ENCODE results near the gene GMPR.
"Not testable (repeated sequence)": the region's sequence is repeated elsewhere in the genome, so short reads cannot be mapped to it uniquely, and the experiment has no call there.

The GMPR gene

GRCh38 chr6:16244869-16245451, 6.6 kb downstream of the GMPR start:
- no peak for DNase-seq (ENCODE audit: low read depth, low spot score)

DNA sequence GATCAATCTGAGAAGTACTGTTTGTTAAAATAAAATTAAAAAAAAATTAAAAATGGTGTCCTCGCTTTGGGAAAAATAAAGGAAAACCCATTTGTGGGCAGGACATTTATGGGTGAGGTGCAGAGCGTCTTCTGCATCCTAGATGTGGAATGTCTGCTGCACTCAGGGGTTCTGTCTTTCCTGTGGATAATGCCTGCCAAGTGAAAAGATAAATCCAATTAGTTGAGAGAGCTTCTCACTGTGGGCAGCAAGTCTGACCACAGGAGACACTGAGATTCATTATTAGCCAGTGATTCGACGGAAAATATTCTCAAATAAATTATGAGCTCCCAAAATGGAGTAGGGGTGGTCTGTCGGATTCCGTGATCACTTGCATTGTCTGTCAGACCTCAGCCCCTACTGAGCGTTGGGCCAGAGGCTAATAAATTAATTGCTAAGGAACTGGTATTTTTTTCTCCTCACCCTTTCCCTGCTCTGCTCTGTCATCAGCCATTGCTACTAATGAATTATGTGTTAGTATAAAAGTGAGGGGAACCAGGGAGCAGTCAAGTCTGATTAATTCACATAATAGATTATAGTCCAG, 10.0 kb downstream of the GMPR start:
- no peak for DNase-seq (ENCODE audit: low read depth, low spot score)

GRCh38 chr6:16249971-16250370, 11.6 kb downstream of the GMPR start:
- DNase-seq (ENCODE audit: low read depth, low spot score) = no peak

- no peak for DNase-seq (ENCODE audit: low read depth, low spot score)
These were observed 13.3 kb downstream of the GMPR start for GRCh38 chr6:16251706-16252105.

GRCh38 chr6:16252686-16253299, 14.4 kb downstream of the GMPR start:
- no peak for DNase-seq (ENCODE audit: low read depth, low spot score)

DNA sequence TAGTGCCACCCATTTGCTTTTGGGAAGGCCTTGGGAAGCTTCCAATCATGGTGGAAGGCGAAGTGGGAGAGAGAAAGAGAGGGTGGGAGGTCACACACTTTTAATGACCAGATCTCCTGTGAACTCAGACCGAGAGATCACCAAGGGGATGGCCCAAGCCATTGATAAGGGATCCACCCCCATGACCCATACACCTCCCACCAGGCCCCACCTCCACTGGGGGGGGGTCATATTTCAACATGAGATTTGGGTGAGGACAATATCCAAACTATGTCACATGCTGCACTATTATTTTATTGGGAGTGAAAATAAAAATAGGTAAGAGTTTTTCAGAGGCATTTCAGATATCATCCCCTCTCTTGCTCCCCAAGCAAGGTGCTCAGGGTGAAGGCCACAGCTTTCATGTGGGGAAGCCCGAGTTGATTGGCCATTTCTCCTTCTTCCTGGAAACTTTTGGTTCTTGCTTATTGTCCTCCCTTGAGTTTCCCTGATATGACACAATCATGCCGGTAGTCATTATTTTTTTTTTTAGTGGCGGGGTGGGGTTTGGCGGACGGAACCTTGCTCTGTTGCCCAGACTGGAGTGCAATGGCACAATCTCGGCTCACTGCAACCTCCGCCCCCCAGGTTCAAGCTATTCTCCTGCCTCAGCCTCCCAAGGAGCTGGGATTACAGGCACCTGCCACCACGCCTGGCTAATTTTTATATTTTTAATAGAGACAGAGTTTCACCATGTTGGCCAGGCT, 15.2 kb downstream of the GMPR start:
- DNase-seq (ENCODE audit: low read depth, low spot score) = no peak

DNA sequence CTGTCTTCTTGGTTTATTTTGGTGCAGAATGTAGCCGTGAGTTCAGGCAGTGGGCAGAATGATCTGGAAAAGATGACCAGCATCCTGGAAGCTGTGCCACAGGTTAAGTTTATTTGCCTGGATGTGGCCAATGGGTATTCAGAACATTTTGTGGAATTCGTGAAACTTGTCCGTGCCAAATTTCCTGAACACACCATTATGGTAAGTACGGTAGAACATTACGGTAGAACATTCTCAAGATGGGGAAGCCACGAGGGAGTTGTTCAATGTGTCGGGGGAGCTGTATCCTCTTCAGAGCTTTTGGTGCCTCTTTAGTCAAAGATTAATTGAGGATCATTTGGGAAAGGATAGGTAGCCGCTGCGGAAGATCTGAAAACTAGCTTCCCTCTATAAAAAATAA, 16.1 kb downstream of the GMPR start:
- no peak for DNase-seq (ENCODE audit: low read depth, low spot score)

GRCh38 chr6:16256781-16257180, 18.4 kb downstream of the GMPR start:
- no peak for DNase-seq (ENCODE audit: low read depth, low spot score)

GRCh38 chr6:16257999-16258708, 19.8 kb downstream of the GMPR start:
- no peak for DNase-seq (ENCODE audit: low read depth, low spot score)

DNA sequence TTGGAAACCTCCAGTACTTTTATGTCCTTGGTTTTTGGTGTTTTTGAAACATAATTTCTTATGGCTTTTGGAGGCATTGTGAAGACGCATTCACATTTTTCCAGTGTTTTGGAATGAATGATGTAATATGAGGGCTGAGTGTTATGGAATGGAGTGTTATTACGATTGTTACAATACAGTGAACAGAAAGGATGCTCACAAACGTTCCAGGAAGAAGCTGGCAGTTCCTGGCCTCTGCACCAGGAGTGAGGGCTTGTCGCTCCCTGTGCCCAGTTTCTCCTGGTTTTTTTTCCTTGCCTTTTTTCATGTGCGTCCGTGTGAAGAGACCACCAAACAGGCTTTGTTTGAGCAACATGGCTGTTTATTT, 20.3 kb downstream of the GMPR start:
- DNase-seq (ENCODE audit: low read depth, low spot score) = no peak

GRCh38 chr6:16259604-16260003, 21.2 kb downstream of the GMPR start:
- not testable (repeated sequence) for DNase-seq (ENCODE audit: low read depth, low spot score)

DNA sequence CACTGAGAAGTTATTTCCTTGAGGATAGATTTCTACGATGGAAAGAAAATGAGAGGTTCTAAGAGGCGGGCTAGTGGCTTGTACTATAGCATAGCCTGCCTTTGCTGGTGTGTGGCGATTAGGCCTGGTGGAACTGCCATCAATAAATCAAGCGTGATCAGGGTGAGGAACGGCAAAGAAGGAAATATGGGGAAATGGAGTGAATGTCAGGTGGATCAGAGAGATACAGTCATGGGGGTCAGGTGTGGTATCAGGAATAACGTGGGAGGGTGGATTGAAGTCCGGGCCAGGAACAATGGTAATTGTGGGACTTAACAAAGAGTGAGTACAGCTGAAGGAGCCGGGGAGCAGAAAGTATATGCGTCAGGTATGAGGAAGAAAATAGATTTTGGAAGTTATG, 22.2 kb downstream of the GMPR start:
- DNase-seq (ENCODE audit: low read depth, low spot score) = not testable (repeated sequence)

GRCh38 chr6:16262773-16263172, 24.4 kb downstream of the GMPR start:
- not testable (repeated sequence) for DNase-seq (ENCODE audit: low read depth, low spot score)

DNA sequence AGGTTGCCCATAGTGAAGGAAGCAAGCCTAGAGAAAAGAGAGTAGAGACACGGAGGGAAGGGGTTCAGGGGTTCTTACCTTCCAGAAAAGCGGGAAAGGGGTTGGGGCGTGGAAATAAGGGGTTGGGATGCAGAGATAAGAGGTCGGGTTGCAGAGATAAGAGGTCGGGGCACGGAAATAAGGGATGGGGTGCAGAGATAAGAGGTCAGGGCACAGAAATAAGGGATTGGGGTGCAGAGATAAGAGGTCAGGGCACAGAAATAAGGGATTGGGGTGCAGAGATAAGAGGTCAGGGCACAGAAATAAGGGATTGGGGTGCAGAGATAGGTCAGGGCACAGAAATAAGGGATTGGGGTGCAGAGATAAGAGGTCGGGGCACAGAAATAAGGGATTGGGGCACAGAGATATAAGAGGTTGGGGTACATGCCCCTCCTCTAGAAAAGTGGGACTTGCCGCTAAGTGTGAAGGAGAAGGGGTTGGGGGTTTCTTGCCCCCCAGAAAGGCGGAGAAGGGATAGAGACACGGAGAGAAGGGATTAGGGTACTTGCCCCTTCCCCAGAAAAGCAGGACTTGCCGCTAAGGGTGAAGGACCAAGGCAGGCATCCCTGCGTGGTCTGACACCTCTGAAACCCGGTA, 25.2 kb downstream of the GMPR start:
- not testable (repeated sequence) for DNase-seq (ENCODE audit: low read depth, low spot score)

- no peak for DNase-seq (ENCODE audit: low read depth, low spot score)
These were observed 26.4 kb downstream of the GMPR start for GRCh38 chr6:16264785-16265184.

- DNase-seq (ENCODE audit: low read depth, low spot score) = no peak
These were observed 27.3 kb downstream of the GMPR start for GRCh38 chr6:16265351-16266341.

DNA sequence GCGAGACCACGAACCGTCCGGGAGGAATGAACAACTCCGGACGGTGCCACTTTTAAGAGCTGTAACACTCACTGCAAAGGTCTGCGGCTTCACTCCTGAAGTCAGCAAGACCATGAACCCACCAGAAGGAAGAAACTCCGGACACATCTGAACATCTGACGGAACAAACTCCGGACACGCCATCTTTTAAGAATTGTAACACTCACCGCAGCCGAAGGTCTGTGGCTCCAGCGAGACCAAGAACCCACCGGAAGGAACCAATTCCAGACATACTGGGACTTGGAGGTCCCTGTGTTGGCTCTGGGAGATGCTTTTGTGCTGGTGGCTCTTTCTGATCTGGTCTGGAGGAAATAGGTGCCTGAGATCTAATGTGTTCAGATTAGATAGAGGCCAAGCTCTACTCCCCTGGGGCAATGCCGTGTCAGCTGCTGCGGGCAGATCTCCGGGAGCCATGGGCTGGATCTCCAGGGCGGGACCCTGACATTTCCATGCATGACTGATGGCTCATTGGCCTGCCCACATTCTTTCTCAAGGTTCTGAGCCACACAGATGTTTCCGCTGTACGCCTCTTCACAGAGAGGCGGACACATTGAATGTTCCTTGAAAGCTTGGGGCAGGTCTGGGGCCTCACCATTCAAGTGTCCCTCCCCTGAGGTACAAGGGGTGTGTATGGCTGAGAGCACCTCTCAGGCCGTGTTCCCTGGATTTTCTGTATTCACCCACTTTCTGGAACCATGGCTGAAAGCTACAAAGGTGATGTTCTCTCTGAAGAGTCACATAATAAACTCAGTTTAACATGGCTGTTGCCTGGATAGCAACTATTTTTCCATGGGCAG, 29.3 kb downstream of the GMPR start:
- DNase-seq (ENCODE audit: low read depth, low spot score) = no peak

GRCh38 chr6:16269442-16270070, 31.2 kb downstream of the GMPR start:
- not testable (repeated sequence) for DNase-seq (ENCODE audit: low read depth, low spot score)

DNA sequence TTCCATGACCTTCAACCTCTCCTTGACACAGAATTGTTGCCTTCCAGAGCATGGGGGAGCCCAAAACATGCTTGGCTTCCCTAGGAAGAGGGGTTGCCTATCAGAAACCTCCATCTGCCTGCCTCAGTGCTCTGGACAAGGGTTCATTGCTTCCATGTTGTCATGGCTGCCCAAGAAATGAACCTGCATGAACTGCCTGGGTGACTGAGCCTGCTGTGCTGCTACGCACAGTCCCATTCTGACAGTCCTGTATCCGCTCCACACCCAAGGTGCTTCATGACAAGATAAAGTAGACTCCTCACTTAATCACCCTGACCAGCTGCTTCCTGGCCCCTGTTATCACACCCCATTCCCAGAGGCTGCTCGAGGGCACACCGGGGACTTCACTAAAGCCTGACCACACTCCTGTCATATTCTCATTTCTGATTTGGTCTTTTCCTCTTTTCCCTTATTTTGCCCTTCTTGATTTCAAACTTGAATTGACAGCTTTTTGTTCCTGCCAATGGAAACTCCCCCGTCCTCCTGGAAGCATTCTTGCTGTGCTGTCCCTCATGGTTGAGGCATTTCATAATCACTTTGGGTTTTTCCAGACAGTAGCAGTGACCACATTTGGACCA, 31.9 kb downstream of the GMPR start:
- DNase-seq (ENCODE audit: low read depth, low spot score) = no peak

Data from activated CD4-positive, CD25-positive, alpha-beta regulatory T cell treated with anti-CD3 and anti-CD28 coated beads, Interleukin-2, amount 50 U/mL, for 16 hours (primary cell).